Neural cell (in vitro differentiated cells): ENCODE data around the gene TMEM132C.

Experiments used
- EZH2 ChIP-seq: fragments of 200-600, 300-800 bp; shearing (Covaris generic), sonication (generic); IDR thresholded peaks from 2 replicates; pipeline ENCODE4 v1.6.1; 2014; ENCODE audit warnings: antibody characterized with exemption, low read length, borderline replicate concordance, mild to moderate bottlenecking; ENCODE audit not compliant: insufficient read depth, poor library complexity, severe bottlenecking
- RAD21 ChIP-seq: fragments of 450-650 bp; conservative IDR thresholded peaks from 2 replicates; pipeline ENCODE4 v1.6.1; 2014; ENCODE audit warnings: antibody characterized with exemption, mild to moderate bottlenecking, moderate library complexity
- REST ChIP-seq: IDR thresholded peaks from 2 replicates; pipeline ENCODE4 v1.6.1; 2012; ENCODE audit warnings: borderline replicate concordance
- TF ChIP-seq, protein P1 (sequence below): fragments of 450-650 bp; IDR thresholded peaks from 2 replicates; pipeline ENCODE4 v1.5.1; 2014; ENCODE audit warnings: antibody characterized with exemption, mild to moderate bottlenecking, moderate library complexity; ENCODE audit not compliant: poor library complexity, severe bottlenecking

DNA sequence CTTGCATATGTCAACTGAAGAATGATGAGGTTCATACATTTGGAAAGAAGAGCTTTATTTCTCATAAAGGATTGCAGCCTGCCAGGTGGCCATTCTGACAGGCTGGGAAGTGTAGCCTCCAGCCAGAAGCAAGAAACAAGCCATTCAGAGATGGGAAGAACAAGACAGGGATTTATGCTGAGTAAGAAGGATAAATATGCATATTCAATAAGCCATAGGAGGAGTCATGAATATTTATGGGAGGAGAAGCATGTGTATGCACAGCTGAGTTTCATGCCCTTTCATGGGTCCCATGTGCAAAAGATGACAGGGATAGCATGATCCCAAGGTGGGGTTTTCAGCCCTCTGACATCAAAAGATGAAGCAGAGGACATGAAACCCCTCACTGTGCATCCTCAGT lies 269.8 kb downstream of the TMEM132C start:
- TF ChIP-seq EZH2 (no peak), RAD21 (no peak), REST (no peak)
- TF ChIP-seq, protein P1, sequence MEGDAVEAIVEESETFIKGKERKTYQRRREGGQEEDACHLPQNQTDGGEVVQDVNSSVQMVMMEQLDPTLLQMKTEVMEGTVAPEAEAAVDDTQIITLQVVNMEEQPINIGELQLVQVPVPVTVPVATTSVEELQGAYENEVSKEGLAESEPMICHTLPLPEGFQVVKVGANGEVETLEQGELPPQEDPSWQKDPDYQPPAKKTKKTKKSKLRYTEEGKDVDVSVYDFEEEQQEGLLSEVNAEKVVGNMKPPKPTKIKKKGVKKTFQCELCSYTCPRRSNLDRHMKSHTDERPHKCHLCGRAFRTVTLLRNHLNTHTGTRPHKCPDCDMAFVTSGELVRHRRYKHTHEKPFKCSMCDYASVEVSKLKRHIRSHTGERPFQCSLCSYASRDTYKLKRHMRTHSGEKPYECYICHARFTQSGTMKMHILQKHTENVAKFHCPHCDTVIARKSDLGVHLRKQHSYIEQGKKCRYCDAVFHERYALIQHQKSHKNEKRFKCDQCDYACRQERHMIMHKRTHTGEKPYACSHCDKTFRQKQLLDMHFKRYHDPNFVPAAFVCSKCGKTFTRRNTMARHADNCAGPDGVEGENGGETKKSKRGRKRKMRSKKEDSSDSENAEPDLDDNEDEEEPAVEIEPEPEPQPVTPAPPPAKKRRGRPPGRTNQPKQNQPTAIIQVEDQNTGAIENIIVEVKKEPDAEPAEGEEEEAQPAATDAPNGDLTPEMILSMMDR, result no peak
